Tibial nerve (tissue), 4 donors: ENCODE measurements around the gene PHACTR1. TPM values are rescaled to one million over a fixed set of nuclear protein-coding genes. Genes with fewer than 3 reads are reported as not detected.

Experiments
- DNase-seq, 2 donors: peaks; one replicate each; pipeline ENCODE4 v3.0.0-alpha.2; 2019; ENCODE audit warnings: low spot score in 2 of 2
- H3K27ac ChIP-seq, 4 donors: fragments of 200-600 bp; sonication (generic) in 3 of 4; one replicate each; pipeline ENCODE4 v1.5.1; 2017 to 2019; ENCODE audit warnings: mild to moderate bottlenecking in 1 of 4
- H3K27me3 ChIP-seq, 2 donors: fragments of 200-600 bp; sonication (generic) in 1 of 2; one replicate each; pipeline versions ENCODE4 v1.5.1 to v1.6.0; 2017 to 2019
- H3K36me3 ChIP-seq, 3 donors: fragments of 200-600 bp; sonication (generic); one replicate each; pipeline ENCODE4 v1.5.1; 2018 to 2019
- H3K4me1 ChIP-seq, 4 donors: fragments of 200-600 bp; sonication (generic) in 3 of 4; one replicate each; pipeline ENCODE4 v1.5.1; 2017 to 2019
- H3K4me3 ChIP-seq, 4 donors: fragments of 200-600 bp; sonication (generic) in 3 of 4; one replicate each; pipeline ENCODE4 v1.5.1; 2017 to 2019; ENCODE audit warnings: mild to moderate bottlenecking in 1 of 4, moderate library complexity in 1 of 4
- H3K9me3 ChIP-seq, 4 donors: fragments of 200-600 bp; sonication (generic) in 3 of 4; one replicate each; pipeline ENCODE4 v1.5.1; 2017 to 2019
- CTCF ChIP-seq, 5 experiments: fragments of 200-600 bp in 3 of 5; fragments of 450-650 bp in 2 of 5; sonication (generic) in 3 of 5; IDR thresholded peaks; one replicate each; pipeline ENCODE4 v1.5.1; 2016 to 2019; ENCODE audit warnings: antibody characterized with exemption in 5 of 5, mild to moderate bottlenecking in 3 of 5, moderate library complexity in 2 of 5
- EP300 ChIP-seq, 2 donors: sonication (generic); formaldehyde crosslinking; IDR thresholded peaks; one replicate each; pipeline ENCODE4 v1.6.1; 2017; ENCODE audit warnings: antibody characterized with exemption in 2 of 2, mild to moderate bottlenecking in 1 of 2
- POLR2A ChIP-seq, 2 donors: fragments of 450-650 bp; IDR thresholded peaks; one replicate each; pipeline ENCODE4 v1.6.1; 2017; ENCODE audit warnings: antibody characterized with exemption in 2 of 2, mild to moderate bottlenecking in 2 of 2, moderate library complexity in 2 of 2
- WGBS, 2 donors: methylation state at CpG; one replicate each; pipeline ENCODE4 v1.1.5; 2018; 5-methylcytosine and 5-hydroxymethylcytosine counted together
- total RNA-seq, 4 donors: library from RNA; depleted of rRNA; stranded (reverse); fragments of >200 nt; gene quantifications; one replicate each; pipeline ENCODE4 v1.1.0, GENCODE V29; 2016

PHACTR1 gene
- total RNA-seq, 4 donors from 2014 or later, result 1.5 to 2.7 (median 1.6) TPM

GRCh38 chr6:13113981-13114593 lies 397.5 kb downstream of the PHACTR1 start:
- peaks cover 0 to 3% (median 0%) of the 10 kb centered on the region in 4 donors for H3K4me1 ChIP-seq
- whole genome bisulfite sequencing, 2 donors, result 35 to 44% methylated on average over 5 of the region's 5 CpGs
- no peak for DNase-seq
- no peak for TF ChIP-seq CTCF (IDR thresholded peaks at IDR 0.05)
- no peak for TF ChIP-seq EP300 (IDR thresholded peaks at IDR 0.05)
- TF ChIP-seq POLR2A (IDR thresholded peaks at IDR 0.05), result no peak
- peaks cover 0 to 12% (median 0%) of the 10 kb centered on the region in 4 donors for H3K9me3 ChIP-seq
- no peak overlapping the region for H3K4me3 ChIP-seq
- no peaks in the 10 kb centered on the region for H3K36me3 ChIP-seq
- H3K27me3 ChIP-seq, result no peaks in the 10 kb centered on the region
- no peak overlapping the region for H3K27ac ChIP-seq

GRCh38 chr6:13116155-13116554 lies 399.6 kb downstream of the PHACTR1 start:
- TF ChIP-seq CTCF (IDR thresholded peaks at IDR 0.05), result no peak
- DNase-seq, result no peak
- Histone ChIP-seq H3K4me3 (no peak overlapping the region), H3K36me3 (no peaks in the 10 kb centered on the region), H3K9me3 (no peaks in the 10 kb centered on the region), H3K27me3 (no peaks in the 10 kb centered on the region), H3K4me1 (peaks cover 0 to 3% (median 0%) of the 10 kb centered on the region in 4 donors), H3K27ac (no peak overlapping the region)
- 81 to 89% methylated on average over 1 of the region's 1 CpG for WGBS, 2 donors

GRCh38 chr6:13117570-13117969 lies 401.0 kb downstream of the PHACTR1 start:
- 60 to 70% methylated on average over 6 of the region's 6 CpGs for WGBS, 2 donors

GRCh38 chr6:13119549-13119948 lies 403.0 kb downstream of the PHACTR1 start:
- H3K4me1 ChIP-seq, result no peaks in the 10 kb centered on the region
- 73 to 90% methylated on average over 5 of the region's 5 CpGs for WGBS, 2 donors
- no peak for TF ChIP-seq CTCF (IDR thresholded peaks at IDR 0.05)
- no peak for TF ChIP-seq POLR2A (IDR thresholded peaks at IDR 0.05)
- TF ChIP-seq EP300 (IDR thresholded peaks at IDR 0.05), result no peak

More at GRCh38 chr6:13117570-13117969, 401.0 kb downstream of the PHACTR1 start:
- Histone ChIP-seq H3K4me3 (no peak overlapping the region), H3K36me3 (no peaks in the 10 kb centered on the region), H3K27me3 (no peaks in the 10 kb centered on the region), H3K27ac (no peak overlapping the region), H3K9me3 (no peaks in the 10 kb centered on the region), H3K4me1 (peaks cover 0 to 3% (median 0%) of the 10 kb centered on the region in 4 donors)
- no peak for TF ChIP-seq POLR2A (IDR thresholded peaks at IDR 0.05)
- no peak for TF ChIP-seq EP300 (IDR thresholded peaks at IDR 0.05)
- no peak for TF ChIP-seq CTCF (IDR thresholded peaks at IDR 0.05)
- DNase-seq, result no peak

GRCh38 chr6:13120483-13121482 lies 404.2 kb downstream of the PHACTR1 start:
- no peak overlapping the region for H3K27ac ChIP-seq
- H3K27me3 ChIP-seq, result no peaks in the 10 kb centered on the region
- H3K9me3 ChIP-seq, result no peaks in the 10 kb centered on the region
- TF ChIP-seq EP300 (IDR thresholded peaks at IDR 0.05) (no peak), POLR2A (IDR thresholded peaks at IDR 0.05) (no peak), CTCF (IDR thresholded peaks at IDR 0.05) (no peak)
- no peak overlapping the region for H3K4me3 ChIP-seq
- 68 to 70% methylated on average over 9 of the region's 9 CpGs for WGBS, 2 donors
- H3K36me3 ChIP-seq, result no peaks in the 10 kb centered on the region
- no peaks in the 10 kb centered on the region for H3K4me1 ChIP-seq
- no peak for DNase-seq

More at GRCh38 chr6:13119549-13119948, 403.0 kb downstream of the PHACTR1 start:
- no peak for DNase-seq
- Histone ChIP-seq H3K27ac (no peak overlapping the region), H3K27me3 (no peaks in the 10 kb centered on the region), H3K4me3 (no peak overlapping the region), H3K9me3 (no peaks in the 10 kb centered on the region), H3K36me3 (no peaks in the 10 kb centered on the region)
